HG03095 (cell line): Measurements from ENCODE around the gene CYSRT1.

Source experiments
- ATAC-seq: cut with Tn5 transposase; IDR thresholded peaks from one replicate; pipeline ENCODE4 v1.9.1; 2021; ENCODE audit warnings: moderate library complexity; ENCODE audit not compliant: unreplicated experiment

The CYSRT1 gene

GRCh38 chr9:137224830-137225694 is at the start of gene CYSRT1:
Gene CYSRT1 (plus strand): TSS chr9:137225174. CDS start chr9:137225622, 448 bp downstream.
- no peak for ATAC-seq

GRCh38 chr9:137175345-137175961 is 49.5 kb upstream of the CYSRT1 start:
- no peak for ATAC-seq

GRCh38 chr9:137176302-137177182 is 48.4 kb upstream of the CYSRT1 start:
- ATAC-seq = no peak

- ATAC-seq = no peak
These were observed 46.6 kb upstream of the CYSRT1 start for GRCh38 chr9:137178201-137178938.

GRCh38 chr9:137178939-137179630 is 45.9 kb upstream of the CYSRT1 start:
- no peak for ATAC-seq

- no peak for ATAC-seq
These were observed 45.2 kb upstream of the CYSRT1 start for GRCh38 chr9:137179761-137180160.

- no peak for ATAC-seq
These were observed 44.5 kb upstream of the CYSRT1 start for GRCh38 chr9:137180491-137180890.

GRCh38 chr9:137181680-137182079 is 43.3 kb upstream of the CYSRT1 start:
- ATAC-seq = no peak

GRCh38 chr9:137182836-137183235 is 42.1 kb upstream of the CYSRT1 start:
- ATAC-seq = no peak

GRCh38 chr9:137183980-137184595 is 40.9 kb upstream of the CYSRT1 start:
- no peak for ATAC-seq

GRCh38 chr9:137184881-137185660 is 39.9 kb upstream of the CYSRT1 start:
- no peak for ATAC-seq

GRCh38 chr9:137185921-137186320 is 39.1 kb upstream of the CYSRT1 start:
- ATAC-seq = no peak

GRCh38 chr9:137186385-137186784 is 38.6 kb upstream of the CYSRT1 start:
- ATAC-seq = no peak

GRCh38 chr9:137187386-137187785 is 37.6 kb upstream of the CYSRT1 start:
- ATAC-seq = no peak

GRCh38 chr9:137188086-137188489 is 36.9 kb upstream of the CYSRT1 start:
- ATAC-seq = no peak

GRCh38 chr9:137188490-137189296 is 36.3 kb upstream of the CYSRT1 start, which contains the start of the genes ANAPC2 and SSNA1:
Gene ANAPC2 (minus strand): TSS chr9:137188560. CDS start chr9:137188532, 28 bp downstream.
Gene SSNA1 (plus strand): TSS chr9:137188676. CDS start chr9:137188727, 51 bp downstream.
- peak; percentile 60 for ATAC-seq
